ENCODE results near the gene MAPK4. TPM values are rescaled to one million over a fixed set of nuclear protein-coding genes. Genes with fewer than 3 reads are reported as not detected.

Gene MAPK4
- total RNA-seq, 2 donors from 2014 or later, result 2.0 to 3.8 TPM

DNA sequence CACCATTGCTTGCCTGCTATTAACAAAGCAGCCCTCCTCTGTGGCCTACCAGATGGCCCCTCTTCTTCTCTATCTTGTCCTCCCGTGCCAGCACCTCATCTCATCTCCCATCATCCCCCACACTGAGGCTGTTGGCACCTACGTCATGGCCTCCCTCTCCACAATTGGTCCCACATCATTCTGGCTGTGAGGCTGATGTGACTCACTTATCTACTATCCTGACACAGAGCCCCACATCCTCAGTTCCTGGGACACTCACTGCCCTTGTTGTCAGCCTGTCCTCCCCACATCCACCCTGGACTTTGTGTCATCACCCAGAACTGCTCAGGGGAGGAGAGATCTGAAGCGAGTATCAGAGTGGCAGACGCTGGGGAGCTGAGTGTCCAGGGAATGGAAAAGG, 157.0 kb downstream of the MAPK4 start:
- Histone ChIP-seq H3K4me1 (ENCODE audit: control insufficient read depth, insufficient read depth, low read length) (no peaks in the 10 kb centered on the region), H3K36me3 (ENCODE audit: control insufficient read depth, insufficient read depth, low read length) (no peaks in the 10 kb centered on the region), H3K27me3 (ENCODE audit: control insufficient read depth, insufficient read depth, low read length, poor library complexity, severe bottlenecking) (no peaks in the 10 kb centered on the region), H3K27ac (ENCODE audit: low read depth, low read length) (no peak overlapping the region), H3K4me3 (ENCODE audit: low read length) (no peak overlapping the region), H3K9me3 (ENCODE audit: control insufficient read depth, low read length) (no peaks in the 10 kb centered on the region), H3K9ac (ENCODE audit: extremely low read depth, low read length, poor library complexity, severe bottlenecking) (no peak overlapping the region)
- Mint-ChIP-seq H3K4me1 (peaks cover 4% of the 10 kb centered on the region), H3K4me3 (no peak overlapping the region), H3K27me3 (ENCODE audit: insufficient read depth) (peaks cover 1% of the 10 kb centered on the region), H3K27ac (no peak overlapping the region), H3K36me3 (ENCODE audit: low read depth) (no peaks in the 10 kb centered on the region), H3K9me3 (peaks cover 6% of the 10 kb centered on the region)
- TF ChIP-seq, protein P1, sequence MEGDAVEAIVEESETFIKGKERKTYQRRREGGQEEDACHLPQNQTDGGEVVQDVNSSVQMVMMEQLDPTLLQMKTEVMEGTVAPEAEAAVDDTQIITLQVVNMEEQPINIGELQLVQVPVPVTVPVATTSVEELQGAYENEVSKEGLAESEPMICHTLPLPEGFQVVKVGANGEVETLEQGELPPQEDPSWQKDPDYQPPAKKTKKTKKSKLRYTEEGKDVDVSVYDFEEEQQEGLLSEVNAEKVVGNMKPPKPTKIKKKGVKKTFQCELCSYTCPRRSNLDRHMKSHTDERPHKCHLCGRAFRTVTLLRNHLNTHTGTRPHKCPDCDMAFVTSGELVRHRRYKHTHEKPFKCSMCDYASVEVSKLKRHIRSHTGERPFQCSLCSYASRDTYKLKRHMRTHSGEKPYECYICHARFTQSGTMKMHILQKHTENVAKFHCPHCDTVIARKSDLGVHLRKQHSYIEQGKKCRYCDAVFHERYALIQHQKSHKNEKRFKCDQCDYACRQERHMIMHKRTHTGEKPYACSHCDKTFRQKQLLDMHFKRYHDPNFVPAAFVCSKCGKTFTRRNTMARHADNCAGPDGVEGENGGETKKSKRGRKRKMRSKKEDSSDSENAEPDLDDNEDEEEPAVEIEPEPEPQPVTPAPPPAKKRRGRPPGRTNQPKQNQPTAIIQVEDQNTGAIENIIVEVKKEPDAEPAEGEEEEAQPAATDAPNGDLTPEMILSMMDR (conservative IDR thresholded peaks at IDR 0.05), result no peak
- 92 to 100% methylated on average over 3 to 4 of the region's 4 CpGs for WGBS, 2 experiments (ENCODE audit: insufficient coverage in 1 of 2, insufficient read length in 1 of 2)
- no peak for DNase-seq

DNA sequence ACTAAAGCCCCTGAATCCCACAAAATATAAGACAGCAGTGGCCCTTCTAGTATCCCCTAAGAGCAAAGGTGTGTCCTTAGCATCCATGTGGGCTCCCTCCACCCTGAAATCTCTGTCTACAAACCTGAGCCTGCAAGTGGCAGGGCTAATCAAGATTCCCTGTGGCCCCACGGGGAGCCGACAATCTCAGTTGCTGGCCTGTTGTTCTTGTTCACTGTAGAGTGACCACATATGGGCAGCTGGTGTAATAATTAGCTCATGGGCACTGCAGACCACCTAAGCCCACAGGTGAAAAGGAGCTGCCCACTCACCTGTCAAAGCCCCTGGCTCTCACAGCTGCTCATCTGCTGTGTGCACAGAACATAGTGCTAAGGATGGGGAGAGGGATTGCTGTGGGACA, 157.7 kb downstream of the MAPK4 start:
- TF ChIP-seq, protein P1 (conservative IDR thresholded peaks at IDR 0.05), result no peak
- no peak overlapping the region for H3K9ac ChIP-seq (ENCODE audit: extremely low read depth, low read length, poor library complexity, severe bottlenecking)
- H3K36me3 ChIP-seq (ENCODE audit: control insufficient read depth, insufficient read depth, low read length), result no peaks in the 10 kb centered on the region
- H3K27ac ChIP-seq (ENCODE audit: low read depth, low read length), result no peak overlapping the region
- no peak for DNase-seq
- Mint-ChIP-seq H3K27ac (no peak overlapping the region), H3K4me3 (no peak overlapping the region), H3K9me3 (peaks cover 6% of the 10 kb centered on the region), H3K36me3 (ENCODE audit: low read depth) (no peaks in the 10 kb centered on the region), H3K4me1 (peaks cover 4% of the 10 kb centered on the region), H3K27me3 (ENCODE audit: insufficient read depth) (peaks cover 1% of the 10 kb centered on the region)
- no peaks in the 10 kb centered on the region for H3K4me1 ChIP-seq (ENCODE audit: control insufficient read depth, insufficient read depth, low read length)
- H3K27me3 ChIP-seq (ENCODE audit: control insufficient read depth, insufficient read depth, low read length, poor library complexity, severe bottlenecking), result no peaks in the 10 kb centered on the region
- H3K9me3 ChIP-seq (ENCODE audit: control insufficient read depth, low read length), result no peaks in the 10 kb centered on the region
- no peak overlapping the region for H3K4me3 ChIP-seq (ENCODE audit: low read length)
- WGBS, 2 experiments (ENCODE audit: insufficient coverage in 1 of 2, insufficient read length in 1 of 2), result 93 to 100% methylated on average over 1 to 2 of the region's 2 CpGs

GRCh38 chr18:50719471-50720324, 159.8 kb downstream of the MAPK4 start:
- peaks cover 1% of the 10 kb centered on the region for H3K27me3 Mint-ChIP-seq (ENCODE audit: insufficient read depth)
- Histone ChIP-seq H3K36me3 (ENCODE audit: control insufficient read depth, insufficient read depth, low read length) (no peaks in the 10 kb centered on the region), H3K9me3 (ENCODE audit: control insufficient read depth, low read length) (no peaks in the 10 kb centered on the region), H3K27ac (ENCODE audit: low read depth, low read length) (no peak overlapping the region), H3K4me1 (ENCODE audit: control insufficient read depth, insufficient read depth, low read length) (no peaks in the 10 kb centered on the region), H3K9ac (ENCODE audit: extremely low read depth, low read length, poor library complexity, severe bottlenecking) (no peak overlapping the region), H3K27me3 (ENCODE audit: control insufficient read depth, insufficient read depth, low read length, poor library complexity, severe bottlenecking) (no peaks in the 10 kb centered on the region), H3K4me3 (ENCODE audit: low read length) (no peak overlapping the region)
- H3K36me3 Mint-ChIP-seq (ENCODE audit: low read depth), result no peaks in the 10 kb centered on the region
- TF ChIP-seq, protein P1 (conservative IDR thresholded peaks at IDR 0.05), result no peak
- H3K9me3 Mint-ChIP-seq, result peaks cover 6% of the 10 kb centered on the region
- no peak overlapping the region for H3K4me3 Mint-ChIP-seq
- H3K27ac Mint-ChIP-seq, result no peak overlapping the region
- peaks cover 4% of the 10 kb centered on the region for H3K4me1 Mint-ChIP-seq
- WGBS, 2 experiments (ENCODE audit: insufficient coverage in 1 of 2, insufficient read length in 1 of 2), result 91 to 93% methylated on average over 7 to 11 of the region's 11 CpGs
- no peak for DNase-seq

Data from endodermal cell (in vitro differentiated cells).